Brain pericyte (primary cell): Measurements from ENCODE around the gene BBLN.
"Not testable (repeated sequence)": the region's sequence is repeated elsewhere in the genome, so short reads cannot be mapped to it uniquely, and the experiment has no call there.

Experiments used
- DNase-seq: peaks from one replicate; pipeline ENCODE4 v3.0.0-alpha.2; 2012; ENCODE audit warnings: low read depth, low spot score

The BBLN gene

GRCh38 chr9:128124451-128124850 lies 35.6 kb upstream of the BBLN start:
- DNase-seq = no peak

GRCh38 chr9:128124873-128125579 lies 35.0 kb upstream of the BBLN start:
- no peak for DNase-seq

- DNase-seq = no peak
These were observed 34.3 kb upstream of the BBLN start for GRCh38 chr9:128125580-128126354.

GRCh38 chr9:128127568-128127989 lies 32.5 kb upstream of the BBLN start, which contains the start of gene PTGES2:
PTGES2 (minus strand) TSS chr9:128127729; CDS start chr9:128127717, 12 bp downstream.
- no peak for DNase-seq

GRCh38 chr9:128127990-128128835 lies 31.9 kb upstream of the BBLN start:
- DNase-seq = peak; percentile 63

- no peak for DNase-seq
These were observed 31.1 kb upstream of the BBLN start for GRCh38 chr9:128128836-128129590.

GRCh38 chr9:128129976-128130590 lies 30.0 kb upstream of the BBLN start:
- not testable (repeated sequence) for DNase-seq

GRCh38 chr9:128130651-128131050 lies 29.4 kb upstream of the BBLN start:
- not testable (repeated sequence) for DNase-seq

- DNase-seq = not testable (repeated sequence)
These were observed 28.7 kb upstream of the BBLN start for GRCh38 chr9:128131346-128131745.

- not testable (repeated sequence) for DNase-seq
These were observed 27.9 kb upstream of the BBLN start for GRCh38 chr9:128132139-128132538.

- not testable (repeated sequence) for DNase-seq
These were observed 24.5 kb upstream of the BBLN start for GRCh38 chr9:128135561-128135960.

GRCh38 chr9:128136816-128137793 lies 23.0 kb upstream of the BBLN start:
- DNase-seq = no peak

GRCh38 chr9:128138001-128138400 lies 22.1 kb upstream of the BBLN start:
- DNase-seq = no peak

- no peak for DNase-seq
These were observed 20.4 kb upstream of the BBLN start for GRCh38 chr9:128139621-128140020.

GRCh38 chr9:128141604-128142003 lies 18.5 kb upstream of the BBLN start:
- no peak for DNase-seq

- DNase-seq = no peak
These were observed 18.0 kb upstream of the BBLN start for GRCh38 chr9:128142061-128142460.

- DNase-seq = no peak
These were observed 17.5 kb upstream of the BBLN start for GRCh38 chr9:128142596-128142995.

GRCh38 chr9:128143525-128144238 lies 16.4 kb upstream of the BBLN start:
- no peak for DNase-seq
